Gastroesophageal sphincter (tissue), 4 donors: ENCODE results near the gene EGFL8. TPM values are rescaled to one million over a fixed set of nuclear protein-coding genes. Genes with fewer than 3 reads are reported as not detected.

Experiments
- ATAC-seq: fragments of 150-250 bp; one replicate; pipeline ENCODE4 v1.9.1; 2016; ENCODE audit warnings: mild to moderate bottlenecking, moderate library complexity
- H3K27ac ChIP-seq, 4 donors: fragments of 200-600 bp; sonication (generic) in 3 of 4; 1 replicate in 3 of 4; 2 replicates in 1 of 4; pipeline ENCODE4 v1.5.1; 2016 to 2019
- H3K27me3 ChIP-seq: fragments of 200-600 bp; sonication (generic); one replicate; pipeline ENCODE4 v1.5.1; 2019
- H3K36me3 ChIP-seq, 2 donors: fragments of 200-600 bp; sonication (generic); one replicate each; pipeline ENCODE4 v1.5.1; 2019; ENCODE audit warnings: control low read depth in 1 of 2
- H3K4me1 ChIP-seq, 3 donors: fragments of 200-600 bp; sonication (generic); 1 replicate in 2 of 3; 2 replicates in 1 of 3; pipeline ENCODE4 v1.5.1; 2016 to 2019; ENCODE audit warnings: control low read depth in 2 of 3
- H3K4me3 ChIP-seq, 2 donors: fragments of 200-600 bp; sonication (generic); one replicate each; pipeline ENCODE4 v1.5.1; 2019; ENCODE audit warnings: mild to moderate bottlenecking in 1 of 2, moderate library complexity in 1 of 2
- H3K9me3 ChIP-seq, 3 donors: fragments of 200-600 bp; sonication (generic); one replicate each; pipeline ENCODE4 v1.5.1; 2017 to 2019; ENCODE audit warnings: control low read depth in 2 of 3
- CTCF ChIP-seq, 4 experiments: fragments of 200-600 bp in 2 of 4; fragments of 450-650 bp in 2 of 4; sonication (generic) in 1 of 4; IDR thresholded peaks; one replicate each; pipeline ENCODE4 v1.5.1; 2017 to 2019; ENCODE audit warnings: antibody characterized with exemption in 4 of 4, mild to moderate bottlenecking in 2 of 4, moderate library complexity in 2 of 4
- EP300 ChIP-seq: sonication (generic); formaldehyde crosslinking; IDR thresholded peaks from one replicate; pipeline ENCODE4 v1.6.1; 2017; ENCODE audit warnings: antibody characterized with exemption, mild to moderate bottlenecking
- POLR2A ChIP-seq, 2 donors: fragments of 450-650 bp; IDR thresholded peaks; one replicate each; pipeline ENCODE4 v1.6.1; 2017; ENCODE audit warnings: antibody characterized with exemption in 2 of 2, mild to moderate bottlenecking in 2 of 2, moderate library complexity in 1 of 2
- POLR2AphosphoS5 ChIP-seq: sonication (generic); formaldehyde crosslinking; IDR thresholded peaks from one replicate; pipeline ENCODE4 v1.6.1; 2017; ENCODE audit warnings: antibody characterized with exemption
- WGBS, 2 donors: methylation state at CpG; one replicate each; pipeline ENCODE4 v1.1.5; 2018; ENCODE audit warnings: low coverage in 1 of 2; 5-methylcytosine and 5-hydroxymethylcytosine counted together
- total RNA-seq, 4 donors: library from RNA; depleted of rRNA; stranded (reverse); fragments of >200 nt; gene quantifications; one replicate each; pipeline ENCODE4 v1.1.0, GENCODE V29; 2016

The EGFL8 gene
- total RNA-seq, 4 donors from 2014 or later: 5.0 to 15.1 (median 10.1) TPM

GRCh38 chr6:32163559-32164258 lies 686 bp upstream of the EGFL8 start:
- TF ChIP-seq POLR2AphosphoS5: no peak
- no peak for TF ChIP-seq EP300
- TF ChIP-seq CTCF (IDR thresholded peaks at IDR 0.05): peak in 1 of 4 experiments; percentile 15
- no peaks in the 10 kb centered on the region for H3K9me3 ChIP-seq
- no CpG with 5 or more reads among the region's 7 CpGs for WGBS, 2 donors
- peak overlapping the region in 3 of 4 donors; percentile 60 to 74 (median 64) for H3K27ac ChIP-seq
- no peak overlapping the region for H3K4me3 ChIP-seq
- peaks cover 0 to 96% of the 10 kb centered on the region in 2 donors for H3K36me3 ChIP-seq
- peak; percentile 46 for ATAC-seq
- no peaks in the 10 kb centered on the region for H3K27me3 ChIP-seq
- peaks cover 0 to 18% (median 0%) of the 10 kb centered on the region in 3 donors for H3K4me1 ChIP-seq

GRCh38 chr6:32166411-32167061 lies 2.1 kb downstream of the EGFL8 start:
- H3K27ac ChIP-seq: peak overlapping the region in 3 of 4 donors; percentile 22 to 74 (median 35)
- H3K4me3 ChIP-seq: no peak overlapping the region
- H3K27me3 ChIP-seq: no peaks in the 10 kb centered on the region
- ATAC-seq: no peak
- H3K9me3 ChIP-seq: no peaks in the 10 kb centered on the region
- peaks cover 0 to 18% (median 0%) of the 10 kb centered on the region in 3 donors for H3K4me1 ChIP-seq
- peaks cover 0 to 99% of the 10 kb centered on the region in 2 donors for H3K36me3 ChIP-seq
- peak in 1 of 4 experiments; percentile 16 for TF ChIP-seq CTCF (IDR thresholded peaks at IDR 0.05)
- no peak for TF ChIP-seq POLR2AphosphoS5
- TF ChIP-seq EP300: no peak
- 63% methylated on average over 6 of the region's 30 CpGs; no CpG with 5 or more reads in 1 of the 2 donors for WGBS, 2 donors

GRCh38 chr6:32167154-32167760 lies 2.9 kb downstream of the EGFL8 start:
- no peak for TF ChIP-seq EP300
- no peak for TF ChIP-seq POLR2A (IDR thresholded peaks at IDR 0.05)
- TF ChIP-seq POLR2AphosphoS5: no peak
- no peak for TF ChIP-seq CTCF (IDR thresholded peaks at IDR 0.05)
- Histone ChIP-seq H3K27ac (peak overlapping the region in 3 of 4 donors; percentile 22 to 74 (median 35)), H3K4me1 (peaks cover 0 to 19% (median 0%) of the 10 kb centered on the region in 3 donors), H3K4me3 (no peak overlapping the region), H3K27me3 (no peaks in the 10 kb centered on the region), H3K9me3 (no peaks in the 10 kb centered on the region), H3K36me3 (peaks cover 0 to 91% of the 10 kb centered on the region in 2 donors)
- ATAC-seq: no peak
- 66 to 88% methylated on average over 1 to 7 of the region's 32 CpGs for WGBS, 2 donors

GRCh38 chr6:32167761-32168262 lies 3.4 kb downstream of the EGFL8 start:
- Histone ChIP-seq H3K9me3 (no peaks in the 10 kb centered on the region), H3K4me1 (peaks cover 0 to 22% (median 0%) of the 10 kb centered on the region in 3 donors), H3K4me3 (no peak overlapping the region), H3K36me3 (peaks cover 0 to 86% of the 10 kb centered on the region in 2 donors), H3K27me3 (no peaks in the 10 kb centered on the region), H3K27ac (peak overlapping the region in 2 of 4 donors; percentile 35 to 74)
- WGBS, 2 donors: 62 to 83% methylated on average over 1 to 4 of the region's 6 CpGs
- ATAC-seq: no peak
- no peak for TF ChIP-seq POLR2AphosphoS5
- TF ChIP-seq EP300: no peak
- TF ChIP-seq POLR2A (IDR thresholded peaks at IDR 0.05): no peak
- no peak for TF ChIP-seq CTCF (IDR thresholded peaks at IDR 0.05)
